ENCODE data around the gene CACNA1C.

CACNA1C gene

DNA sequence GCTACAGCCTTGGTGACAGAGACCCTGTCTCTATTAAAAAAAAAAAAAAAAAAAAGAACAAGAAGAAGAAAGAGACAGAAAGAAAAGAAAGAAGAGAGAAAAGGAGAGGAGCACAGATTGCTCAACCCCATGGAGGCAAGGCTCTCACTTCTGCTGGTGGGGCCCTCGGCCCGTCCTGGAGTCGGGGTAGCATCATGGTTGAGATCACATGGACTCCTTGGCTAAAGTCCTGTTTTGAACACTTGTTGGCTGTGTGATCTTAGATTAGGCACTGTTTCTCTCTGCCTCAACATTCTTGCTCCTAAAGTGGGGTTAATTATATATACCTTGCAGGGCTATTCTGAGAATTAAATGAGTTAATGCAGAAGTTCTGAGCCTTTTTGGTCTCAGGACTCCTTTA is 207.7 kb downstream of the CACNA1C start:
- DNase-seq, result no peak

DNA sequence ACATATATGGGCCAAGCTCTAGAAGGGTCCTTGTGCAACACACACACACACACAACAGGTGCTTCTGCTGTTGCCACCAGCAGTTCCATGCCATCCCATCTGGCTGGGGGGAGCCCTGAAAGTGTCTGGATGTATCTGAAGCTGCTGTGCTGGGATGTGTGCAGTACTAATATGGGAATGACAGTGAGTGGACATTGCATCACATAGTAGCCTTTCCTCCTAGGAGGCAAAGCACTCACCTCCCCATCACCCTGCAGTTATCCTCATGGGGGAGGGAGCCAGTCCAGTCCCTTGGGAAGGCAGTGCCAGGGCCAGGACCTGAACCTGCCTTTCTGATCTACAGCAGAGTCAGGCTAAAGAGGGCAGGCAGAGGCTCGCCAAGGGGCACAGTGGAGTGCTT is 208.9 kb downstream of the CACNA1C start:
- DNase-seq, result no peak

DNA sequence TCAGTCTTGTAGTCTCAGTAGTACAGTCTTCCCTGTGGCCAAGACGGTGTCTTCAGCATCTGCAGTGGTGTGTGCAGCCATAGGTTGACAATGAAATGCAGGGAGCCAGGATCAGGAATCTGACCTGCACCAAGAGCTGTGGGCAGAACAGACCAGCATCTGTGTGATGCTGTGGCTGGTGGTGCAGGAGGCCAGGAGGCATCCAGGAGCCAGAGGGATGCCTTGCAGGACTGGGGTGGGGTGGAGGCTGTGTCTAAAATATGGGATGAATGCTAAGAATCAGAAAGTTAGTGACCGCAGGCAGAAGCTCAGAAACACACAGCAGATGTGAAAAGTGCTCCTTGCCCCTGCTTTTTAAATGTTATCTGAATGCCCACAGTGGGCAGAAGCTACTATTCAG is 209.7 kb downstream of the CACNA1C start:
- DNase-seq, result no peak

- no peak for DNase-seq
These were observed 211.1 kb downstream of the CACNA1C start for GRCh38 chr12:2263901-2264300.

DNA sequence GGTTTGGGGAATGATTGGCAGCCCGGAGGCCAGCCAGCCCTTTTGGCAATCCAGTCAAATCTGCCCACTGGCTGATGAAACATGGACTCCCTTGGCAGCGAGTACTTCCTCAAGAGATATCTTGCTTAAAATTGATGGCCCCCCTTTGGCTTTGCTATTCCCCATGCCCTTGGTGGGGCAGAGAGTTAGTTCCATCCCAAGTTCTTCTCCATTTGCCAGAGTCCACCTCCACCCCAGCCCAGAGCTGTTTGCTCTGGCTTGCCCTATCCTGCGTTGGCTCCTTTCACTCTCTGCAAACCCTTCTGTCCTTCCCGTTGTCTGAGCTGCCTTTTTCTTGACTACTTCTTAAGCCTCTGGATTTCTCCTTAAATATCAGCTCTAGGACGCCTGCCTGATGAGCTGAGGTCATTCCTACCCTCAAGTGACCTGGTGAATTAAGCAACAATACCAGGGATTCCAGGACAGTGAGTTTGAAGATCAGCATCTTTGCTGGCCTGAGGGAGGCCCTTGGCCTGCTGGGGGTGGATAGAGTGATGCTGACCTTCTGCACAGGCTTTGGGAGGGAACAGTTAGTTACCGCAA is 212.0 kb downstream of the CACNA1C start:
- no peak for DNase-seq

- DNase-seq, result no peak
These were observed 212.8 kb downstream of the CACNA1C start for GRCh38 chr12:2265461-2266167.

DNA sequence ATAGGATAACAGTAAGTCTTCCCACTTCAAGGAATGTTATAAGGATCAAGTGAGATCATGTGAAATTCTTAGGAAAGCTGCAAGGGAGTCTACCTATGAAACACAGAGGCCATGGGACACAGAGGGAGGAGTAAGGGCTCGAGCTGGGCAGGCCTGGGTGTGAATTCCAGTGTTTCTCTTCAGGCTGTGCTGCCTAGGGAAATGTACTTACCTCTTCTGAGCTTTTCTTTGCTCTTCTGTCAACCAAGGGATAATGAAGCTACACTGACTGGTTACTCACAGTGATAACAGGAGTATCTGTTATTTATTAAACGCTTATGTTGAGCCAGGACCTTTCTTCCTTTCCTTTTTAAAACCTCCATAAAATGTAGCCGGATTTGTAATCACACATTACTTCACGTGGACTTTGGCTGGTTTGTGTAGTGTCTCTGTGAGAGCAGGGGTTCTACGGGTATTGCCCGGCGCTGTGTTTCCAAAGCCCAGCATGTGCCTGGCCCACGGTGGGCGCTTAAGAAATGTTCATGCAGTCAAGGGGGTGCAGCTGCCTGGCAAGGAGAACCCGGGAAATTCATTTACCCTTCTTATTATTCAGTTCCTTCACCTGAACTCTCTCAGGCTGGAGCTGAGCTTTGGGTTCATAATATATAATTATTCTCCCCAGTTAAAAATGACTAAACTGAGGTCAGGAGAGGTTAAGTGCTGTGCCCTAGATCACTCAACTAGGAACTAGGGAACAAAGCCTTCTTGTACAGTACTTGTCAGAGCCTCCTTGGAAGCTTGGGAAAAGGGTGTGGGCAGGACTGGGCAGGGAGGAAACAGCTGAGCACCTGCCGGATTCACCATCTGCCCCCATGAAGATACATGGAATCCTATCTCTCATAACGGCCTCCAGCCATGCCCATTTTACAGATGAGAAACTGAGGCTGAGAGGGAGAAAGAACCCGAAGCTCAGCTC is 214.2 kb downstream of the CACNA1C start:
- DNase-seq, result no peak

- DNase-seq, result no peak
These were observed 215.1 kb downstream of the CACNA1C start for GRCh38 chr12:2267703-2268470.

GRCh38 chr12:2268471-2269286 is 215.9 kb downstream of the CACNA1C start:
- DNase-seq, result no peak

GRCh38 chr12:2270846-2271245 is 218.1 kb downstream of the CACNA1C start:
- no peak for DNase-seq

DNA sequence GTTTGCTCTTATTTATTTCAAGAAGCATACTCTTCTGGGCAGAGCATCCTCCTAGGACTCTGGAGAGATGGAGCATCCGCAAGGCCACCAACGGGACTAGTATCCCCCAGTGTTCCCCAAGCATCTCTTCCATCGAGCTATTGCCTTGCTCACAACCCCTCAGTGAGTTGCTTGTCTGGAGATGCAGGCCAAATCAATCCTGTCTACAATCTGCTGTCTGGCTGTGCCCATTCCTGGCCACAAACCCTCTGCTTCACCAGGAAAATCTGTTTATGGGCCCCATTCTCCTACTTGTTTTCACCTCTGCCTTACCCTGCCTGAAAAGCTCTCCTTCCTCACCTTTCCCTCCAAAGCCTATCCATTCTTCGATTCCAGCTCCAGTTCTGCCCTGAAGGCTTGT is 219.2 kb downstream of the CACNA1C start:
- DNase-seq, result no peak

GRCh38 chr12:2273288-2273687 is 220.5 kb downstream of the CACNA1C start:
- no peak for DNase-seq

GRCh38 chr12:2273751-2274150 is 221.0 kb downstream of the CACNA1C start:
- no peak for DNase-seq

GRCh38 chr12:2274733-2275132 is 221.9 kb downstream of the CACNA1C start:
- DNase-seq, result no peak

GRCh38 chr12:2276288-2277033 is 223.7 kb downstream of the CACNA1C start:
- DNase-seq, result no peak

DNA sequence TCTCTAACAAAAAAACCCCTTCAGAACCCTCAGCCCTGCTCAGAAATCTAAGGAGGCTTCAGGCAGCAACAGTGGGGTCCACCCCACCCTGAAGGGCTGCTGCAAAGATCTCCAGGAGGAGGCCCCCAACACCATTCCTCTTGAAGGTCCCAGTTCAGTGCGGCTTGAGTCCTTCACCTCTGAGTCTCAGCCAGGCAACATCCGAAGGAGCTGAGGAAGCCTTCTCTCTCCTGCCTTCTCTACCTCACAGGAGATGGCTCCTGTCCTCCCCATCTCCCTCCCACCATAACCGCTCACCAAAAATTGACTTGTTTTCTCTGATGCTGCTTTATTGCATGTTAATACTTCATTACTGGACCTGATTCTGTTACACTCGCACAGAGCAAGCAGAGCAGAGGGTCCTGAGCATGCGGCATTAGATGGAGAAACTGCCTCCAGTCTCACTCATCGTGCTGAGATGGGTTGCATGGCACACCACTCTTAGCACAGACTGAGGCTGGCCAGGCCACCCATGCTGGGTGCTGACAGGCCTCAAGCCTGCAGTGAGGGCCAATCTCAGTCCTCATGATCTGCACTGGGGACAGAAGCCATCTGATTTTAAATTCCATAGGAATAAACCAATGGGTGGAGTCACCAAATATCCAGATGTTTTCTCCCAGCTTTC is 224.8 kb downstream of the CACNA1C start:
- no peak for DNase-seq

GRCh38 chr12:2281446-2281845 is 228.7 kb downstream of the CACNA1C start:
- DNase-seq, result no peak

DNA sequence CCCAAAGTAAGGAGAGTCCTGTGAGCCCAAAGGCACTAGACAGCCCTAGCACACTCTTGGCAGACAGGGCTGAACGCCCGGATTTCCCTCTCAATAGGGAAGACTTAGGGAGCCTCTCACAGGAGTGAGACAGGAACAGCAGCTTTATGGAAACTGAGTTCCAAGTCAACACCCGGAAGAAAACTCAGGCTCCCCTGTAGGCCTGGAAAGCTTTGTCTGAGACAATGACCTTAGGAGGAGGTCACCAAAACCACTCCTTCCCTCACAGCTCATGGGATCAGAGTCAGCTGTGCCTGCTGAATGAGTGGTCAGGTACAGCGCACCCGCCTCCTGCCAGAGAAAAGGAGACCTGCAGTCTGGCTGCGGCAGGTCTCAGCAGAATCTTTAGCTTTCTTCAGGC is 229.5 kb downstream of the CACNA1C start:
- DNase-seq, result no peak

GRCh38 chr12:2283480-2283879 is 230.7 kb downstream of the CACNA1C start:
- no peak for DNase-seq

- DNase-seq, result no peak
These were observed 231.1 kb downstream of the CACNA1C start for GRCh38 chr12:2283916-2284315.

GRCh38 chr12:2284321-2284813 is 231.6 kb downstream of the CACNA1C start:
- DNase-seq, result no peak

Data from NCI-H524 treated with DMSO at 0.1 percent for 48 hours (cell line).